Panc1 (cell line): ENCODE measurements around the gene ARHGEF37.

Source experiments
- POLR2AphosphoS5 ChIP-seq: IDR thresholded peaks from 2 replicates; pipeline ENCODE4 v1.6.1; 2012; ENCODE audit warnings: mild to moderate bottlenecking, low read depth, low read length, moderate library complexity
- TF ChIP-seq, protein P1 (sequence below): fragments of 450-650 bp; IDR thresholded peaks from 2 replicates; pipeline ENCODE4 v1.5.1; 2017; ENCODE audit warnings: mild to moderate bottlenecking

DNA sequence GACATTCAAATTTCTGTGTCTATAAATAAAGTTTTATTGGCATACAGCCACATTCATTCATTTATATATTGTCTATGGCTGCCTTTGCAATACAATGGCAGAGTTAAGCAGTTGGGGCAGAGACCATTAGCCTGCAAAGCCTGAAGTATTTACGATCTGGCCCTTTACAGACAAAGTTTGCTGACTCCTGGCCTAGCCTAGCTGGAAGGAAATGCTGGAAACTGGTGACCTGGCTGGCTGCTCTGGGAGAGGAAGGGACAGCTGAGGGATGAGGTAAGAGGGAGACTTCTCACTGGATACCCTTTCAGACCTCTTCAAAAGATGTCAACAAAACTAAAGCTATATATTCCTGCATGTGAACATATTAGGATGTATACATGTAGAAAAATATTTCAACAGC is 82.8 kb downstream of the ARHGEF37 start:
- TF ChIP-seq, protein P1, sequence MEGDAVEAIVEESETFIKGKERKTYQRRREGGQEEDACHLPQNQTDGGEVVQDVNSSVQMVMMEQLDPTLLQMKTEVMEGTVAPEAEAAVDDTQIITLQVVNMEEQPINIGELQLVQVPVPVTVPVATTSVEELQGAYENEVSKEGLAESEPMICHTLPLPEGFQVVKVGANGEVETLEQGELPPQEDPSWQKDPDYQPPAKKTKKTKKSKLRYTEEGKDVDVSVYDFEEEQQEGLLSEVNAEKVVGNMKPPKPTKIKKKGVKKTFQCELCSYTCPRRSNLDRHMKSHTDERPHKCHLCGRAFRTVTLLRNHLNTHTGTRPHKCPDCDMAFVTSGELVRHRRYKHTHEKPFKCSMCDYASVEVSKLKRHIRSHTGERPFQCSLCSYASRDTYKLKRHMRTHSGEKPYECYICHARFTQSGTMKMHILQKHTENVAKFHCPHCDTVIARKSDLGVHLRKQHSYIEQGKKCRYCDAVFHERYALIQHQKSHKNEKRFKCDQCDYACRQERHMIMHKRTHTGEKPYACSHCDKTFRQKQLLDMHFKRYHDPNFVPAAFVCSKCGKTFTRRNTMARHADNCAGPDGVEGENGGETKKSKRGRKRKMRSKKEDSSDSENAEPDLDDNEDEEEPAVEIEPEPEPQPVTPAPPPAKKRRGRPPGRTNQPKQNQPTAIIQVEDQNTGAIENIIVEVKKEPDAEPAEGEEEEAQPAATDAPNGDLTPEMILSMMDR = no peak
- TF ChIP-seq POLR2AphosphoS5 = no peak
